Measurements from ENCODE around the gene LAMC3.

Gene LAMC3

DNA sequence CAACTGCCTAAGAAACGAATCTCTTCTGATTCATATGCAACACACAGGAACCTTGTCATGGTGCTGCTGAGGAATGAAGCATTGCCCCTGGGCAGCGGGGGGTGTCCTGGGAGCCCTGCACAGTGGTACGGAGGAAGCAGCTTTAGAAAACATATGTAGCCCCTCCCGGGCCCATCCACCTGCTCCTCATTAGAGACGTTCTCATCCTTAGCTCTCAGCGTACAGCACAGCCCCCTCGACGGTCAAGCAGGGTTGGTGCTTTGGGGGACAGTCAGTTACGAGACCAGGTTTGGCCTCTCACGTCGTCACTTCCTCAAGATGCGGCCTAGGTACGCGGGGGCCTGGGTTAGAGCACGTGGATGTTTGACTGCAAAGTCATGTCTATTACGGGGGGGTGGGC, 28.4 kb upstream of the LAMC3 start:
- DNase-seq (ENCODE audit: low spot score): no peak

GRCh38 chr9:130981002-130981755, 27.8 kb upstream of the LAMC3 start:
- no peak for DNase-seq (ENCODE audit: low spot score)
- TF ChIP-seq CTCF (IDR thresholded peaks at IDR 0.05; ENCODE audit: extremely low read depth, missing control alignments): no peak

More for the DNA sequence above, 28.4 kb upstream of the LAMC3 start:
- TF ChIP-seq CTCF (IDR thresholded peaks at IDR 0.05; ENCODE audit: extremely low read depth, missing control alignments): no peak

- DNase-seq (ENCODE audit: low spot score): no peak
- TF ChIP-seq CTCF (IDR thresholded peaks at IDR 0.05; ENCODE audit: extremely low read depth, missing control alignments): no peak
These were observed 27.2 kb upstream of the LAMC3 start for GRCh38 chr9:130981756-130982137.

DNA sequence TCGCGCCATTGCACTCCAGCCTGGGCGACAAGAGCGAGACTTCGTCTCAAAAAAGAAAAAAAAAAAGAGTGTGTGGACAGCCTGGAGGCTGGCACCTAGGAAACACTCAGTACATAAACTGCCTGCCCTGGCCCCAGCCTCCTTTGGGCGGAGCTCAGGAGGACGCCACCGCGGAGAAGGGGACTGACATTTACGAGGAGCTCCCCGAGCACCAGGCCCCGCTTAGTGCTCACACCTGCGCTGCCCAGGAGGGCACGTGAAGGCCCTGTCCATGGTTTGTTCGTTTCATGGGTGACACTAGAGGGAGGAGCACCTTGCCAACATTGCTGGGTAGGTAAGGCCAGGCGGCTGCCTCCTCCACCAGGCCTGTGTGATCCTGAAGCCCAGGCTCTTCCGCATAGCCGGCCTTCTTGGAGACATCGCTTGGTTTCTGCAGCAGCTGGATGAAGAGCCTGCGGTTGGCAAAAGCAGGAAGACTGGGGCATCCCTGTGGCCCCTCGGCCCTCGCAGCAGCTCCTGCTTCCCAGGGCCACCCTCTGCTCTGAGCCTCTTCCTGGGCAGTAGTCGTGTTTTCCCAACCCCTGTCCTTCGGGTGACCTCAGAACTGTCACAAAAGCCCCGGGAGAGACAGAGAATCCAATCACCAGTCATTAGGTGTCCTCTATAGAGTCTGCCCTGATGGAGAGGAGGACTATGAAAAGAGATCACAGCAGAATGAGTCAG, 26.2 kb upstream of the LAMC3 start:
- TF ChIP-seq CTCF (IDR thresholded peaks at IDR 0.05; ENCODE audit: extremely low read depth, missing control alignments): no peak
- DNase-seq (ENCODE audit: low spot score): no peak

DNA sequence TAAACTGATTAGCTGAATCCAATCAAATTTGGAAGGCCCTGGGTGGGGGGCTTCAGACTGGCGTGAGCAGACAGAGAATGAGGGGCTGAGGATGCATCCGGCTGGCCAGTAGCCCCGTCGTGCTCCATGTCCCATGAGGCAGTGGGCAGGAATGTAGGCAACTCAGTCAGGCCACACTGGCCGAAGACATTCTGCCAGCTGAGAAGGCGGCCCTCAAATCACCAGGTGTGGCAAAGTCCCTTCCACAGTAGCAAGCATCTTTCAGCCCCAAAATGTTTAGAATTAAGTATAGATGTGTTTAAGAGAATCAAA, 25.7 kb upstream of the LAMC3 start:
- no peak for DNase-seq (ENCODE audit: low spot score)
- TF ChIP-seq CTCF (IDR thresholded peaks at IDR 0.05; ENCODE audit: extremely low read depth, missing control alignments): no peak

GRCh38 chr9:130983970-130984369, 25.0 kb upstream of the LAMC3 start:
- TF ChIP-seq CTCF (IDR thresholded peaks at IDR 0.05; ENCODE audit: extremely low read depth, missing control alignments): no peak
- no peak for DNase-seq (ENCODE audit: low spot score)

DNA sequence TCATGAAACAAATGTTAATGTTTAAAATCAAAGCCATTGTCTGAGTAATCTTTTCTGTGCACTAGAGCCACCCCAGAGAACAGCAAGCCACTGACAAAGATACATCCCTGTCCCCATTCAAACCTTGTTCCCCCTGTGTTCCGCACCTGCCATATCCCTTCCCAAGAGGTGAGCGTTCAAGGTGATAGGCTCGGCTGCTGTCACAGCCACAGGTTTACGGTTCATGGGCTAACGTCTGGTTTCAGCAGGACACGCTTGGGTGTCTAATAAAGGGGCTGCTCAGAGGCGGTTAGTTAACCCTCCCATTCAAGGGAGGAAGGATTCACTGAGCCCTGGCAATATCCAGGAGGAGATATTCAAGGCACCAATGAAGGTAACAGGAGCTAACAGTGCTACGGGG, 24.5 kb upstream of the LAMC3 start:
- DNase-seq (ENCODE audit: low spot score): no peak
- TF ChIP-seq CTCF (IDR thresholded peaks at IDR 0.05; ENCODE audit: extremely low read depth, missing control alignments): no peak
